ENCODE measurements around the gene SMIM35. TPM values are rescaled to one million over a fixed set of nuclear protein-coding genes. Genes with fewer than 3 reads are reported as not detected.
A peak's percentile ranks its signal among the peaks of the same experiment; 100 is the strongest.
"Not testable (repeated sequence)": the region's sequence is repeated elsewhere in the genome, so short reads cannot be mapped to it uniquely, and the experiment has no call there.

SMIM35 gene
- total RNA-seq, 2 experiments from 2014 or later = 3.2 to 4.0 TPM

- H3K27me3 Mint-ChIP-seq = no peaks in the 10 kb centered on the region
- H3K27ac Mint-ChIP-seq = no peak overlapping the region
- H3K4me1 Mint-ChIP-seq = peaks cover 66% of the 10 kb centered on the region
- no peak overlapping the region for H3K4me3 Mint-ChIP-seq
- no peaks in the 10 kb centered on the region for H3K9me3 Mint-ChIP-seq (ENCODE audit: low read depth)
- H3K36me3 Mint-ChIP-seq = peaks cover 51% of the 10 kb centered on the region
- DNase-seq (peak; percentile 39), ATAC-seq (no peak)
- CTCF ChIA-PET = interaction anchor here (27.0 to 39.2 kb wide), 2 partner anchors 34 to 73 kb away, joined by 346 to 459 read pairs; no protein-coding TSS in a partner anchor
Observed at GRCh38 chr11:117983163-117983475, 103.6 kb downstream of the SMIM35 start.

- no peaks in the 10 kb centered on the region for H3K9me3 Mint-ChIP-seq (ENCODE audit: low read depth)
- peaks cover 53% of the 10 kb centered on the region for H3K36me3 Mint-ChIP-seq
- ATAC-seq (no peak), DNase-seq (no peak)
- peaks cover 80% of the 10 kb centered on the region for H3K4me1 Mint-ChIP-seq
- H3K4me3 Mint-ChIP-seq = no peak overlapping the region
- H3K27ac Mint-ChIP-seq = peak overlapping the region; percentile 74
- CTCF ChIA-PET = interaction anchor here (0.7 to 39.2 kb wide), 6 partner anchors 10 to 164 kb away, joined by 3 to 459 read pairs (median 4); no protein-coding TSS in a partner anchor
- H3K27me3 Mint-ChIP-seq = no peaks in the 10 kb centered on the region
Observed at GRCh38 chr11:117980720-117981119, 106.0 kb downstream of the SMIM35 start.

GRCh38 chr11:117980280-117980679, 106.5 kb downstream of the SMIM35 start:
- Mint-ChIP-seq H3K4me1 (peaks cover 83% of the 10 kb centered on the region), H3K9me3 (ENCODE audit: low read depth) (no peaks in the 10 kb centered on the region), H3K27me3 (no peaks in the 10 kb centered on the region), H3K36me3 (peaks cover 53% of the 10 kb centered on the region), H3K4me3 (no peak overlapping the region), H3K27ac (peak overlapping the region; percentile 74)
- ATAC-seq (peak; percentile 13), DNase-seq (no peak)
- CTCF ChIA-PET = interaction anchor here (0.7 to 39.2 kb wide), 6 partner anchors 9 to 163 kb away, joined by 3 to 459 read pairs (median 4); no protein-coding TSS in a partner anchor

GRCh38 chr11:117979481-117980211, 107.1 kb downstream of the SMIM35 start:
- H3K4me1 Mint-ChIP-seq = peaks cover 80% of the 10 kb centered on the region
- ATAC-seq = peak; percentile 37
- DNase-seq = no peak
- peaks cover 47% of the 10 kb centered on the region for H3K36me3 Mint-ChIP-seq
- peak overlapping the region; percentile 74 for H3K27ac Mint-ChIP-seq
- no peak overlapping the region for H3K4me3 Mint-ChIP-seq
- H3K27me3 Mint-ChIP-seq = no peaks in the 10 kb centered on the region
- CTCF ChIA-PET = interaction anchor here (0.9 to 39.2 kb wide), 8 partner anchors 8 to 163 kb away, joined by 3 to 459 read pairs (median 4); no protein-coding TSS in a partner anchor
- H3K9me3 Mint-ChIP-seq (ENCODE audit: low read depth) = no peaks in the 10 kb centered on the region

GRCh38 chr11:117978991-117979390, 107.8 kb downstream of the SMIM35 start:
- H3K9me3 Mint-ChIP-seq (ENCODE audit: low read depth) = no peaks in the 10 kb centered on the region
- ATAC-seq (no peak), DNase-seq (no peak)
- no peaks in the 10 kb centered on the region for H3K27me3 Mint-ChIP-seq
- H3K4me1 Mint-ChIP-seq = peaks cover 79% of the 10 kb centered on the region
- CTCF ChIA-PET = interaction anchor here (0.9 to 39.2 kb wide), 6 partner anchors 9 to 75 kb away, joined by 3 to 459 read pairs (median 6); no protein-coding TSS in a partner anchor
- no peak overlapping the region for H3K4me3 Mint-ChIP-seq
- peak overlapping the region; percentile 74 for H3K27ac Mint-ChIP-seq
- peaks cover 42% of the 10 kb centered on the region for H3K36me3 Mint-ChIP-seq

GRCh38 chr11:117978291-117978910, 108.4 kb downstream of the SMIM35 start:
- not testable (repeated sequence) for H3K4me3 Mint-ChIP-seq; H3K27me3 Mint-ChIP-seq; H3K9me3 Mint-ChIP-seq (ENCODE audit: low read depth); DNase-seq; ATAC-seq
- CTCF ChIA-PET = interaction anchor here (0.9 to 39.2 kb wide), 6 partner anchors 9 to 75 kb away, joined by 3 to 459 read pairs (median 6); no protein-coding TSS in a partner anchor
- peak overlapping the region; percentile 69 for H3K27ac Mint-ChIP-seq
- peaks cover 36% of the 10 kb centered on the region for H3K36me3 Mint-ChIP-seq
- peaks cover 77% of the 10 kb centered on the region for H3K4me1 Mint-ChIP-seq

- H3K4me1 Mint-ChIP-seq = peaks cover 77% of the 10 kb centered on the region
- not testable (repeated sequence) for DNase-seq; H3K9me3 Mint-ChIP-seq (ENCODE audit: low read depth); H3K27me3 Mint-ChIP-seq; ATAC-seq
- CTCF ChIA-PET = interaction anchor here (1.5 to 39.2 kb wide), 3 partner anchors 29 to 76 kb away, joined by 3 to 459 read pairs (median 11); no protein-coding TSS in a partner anchor
- H3K36me3 Mint-ChIP-seq = peaks cover 33% of the 10 kb centered on the region
- H3K27ac Mint-ChIP-seq = peak overlapping the region; percentile 69
- H3K4me3 Mint-ChIP-seq = peak overlapping the region; percentile 40
Observed at GRCh38 chr11:117977612-117978264, 109.0 kb downstream of the SMIM35 start.

- Mint-ChIP-seq H3K4me1 (peaks cover 81% of the 10 kb centered on the region), H3K9me3 (ENCODE audit: low read depth) (no peaks in the 10 kb centered on the region), H3K27ac (peak overlapping the region; percentile 71), H3K4me3 (no peak overlapping the region), H3K27me3 (no peaks in the 10 kb centered on the region), H3K36me3 (peaks cover 34% of the 10 kb centered on the region)
- DNase-seq (no peak), ATAC-seq (no peak)
- CTCF ChIA-PET = interaction anchor here (1.5 to 39.2 kb wide), 3 partner anchors 10 to 28 kb away, joined by 3 to 459 read pairs (median 32); partner anchors contain the start of gene IL10RA
Observed at GRCh38 chr11:117977029-117977428, 109.7 kb downstream of the SMIM35 start.

GRCh38 chr11:117976445-117976844, 110.3 kb downstream of the SMIM35 start:
- CTCF ChIA-PET = interaction anchor here (1.5 to 39.2 kb wide), 3 partner anchors 10 to 28 kb away, joined by 3 to 459 read pairs (median 32); partner anchors contain the start of gene IL10RA
- H3K9me3 Mint-ChIP-seq (ENCODE audit: low read depth) = no peaks in the 10 kb centered on the region
- H3K4me1 Mint-ChIP-seq = peaks cover 80% of the 10 kb centered on the region
- peaks cover 30% of the 10 kb centered on the region for H3K36me3 Mint-ChIP-seq
- DNase-seq = no peak
- ATAC-seq = no peak
- H3K4me3 Mint-ChIP-seq = no peak overlapping the region
- peak overlapping the region; percentile 71 for H3K27ac Mint-ChIP-seq
- no peaks in the 10 kb centered on the region for H3K27me3 Mint-ChIP-seq

GRCh38 chr11:117973503-117973860, 113.3 kb downstream of the SMIM35 start:
- Mint-ChIP-seq H3K36me3 (peaks cover 24% of the 10 kb centered on the region), H3K4me3 (no peak overlapping the region), H3K27ac (peak overlapping the region; percentile 12), H3K27me3 (no peaks in the 10 kb centered on the region), H3K9me3 (ENCODE audit: low read depth) (no peaks in the 10 kb centered on the region), H3K4me1 (peaks cover 86% of the 10 kb centered on the region)
- CTCF ChIA-PET = interaction anchor here (1.4 to 39.2 kb wide), 4 partner anchors 7 to 80 kb away, joined by 5 to 459 read pairs (median 19); partner anchors contain the start of gene IL10RA
- DNase-seq = no peak
- no peak for ATAC-seq

GRCh38 chr11:117972629-117973502, 113.9 kb downstream of the SMIM35 start:
- CTCF ChIA-PET = interaction anchor here (2.8 to 39.2 kb wide), 3 partner anchors 14 to 81 kb away, joined by 6 to 459 read pairs (median 32); partner anchors contain the start of gene IL10RA
- H3K4me1 Mint-ChIP-seq = peaks cover 85% of the 10 kb centered on the region
- no peak overlapping the region for H3K4me3 Mint-ChIP-seq
- H3K9me3 Mint-ChIP-seq (ENCODE audit: low read depth) = no peaks in the 10 kb centered on the region
- DNase-seq (no peak), ATAC-seq (no peak)
- H3K36me3 Mint-ChIP-seq = peaks cover 22% of the 10 kb centered on the region
- H3K27ac Mint-ChIP-seq = peak overlapping the region; percentile 12
- no peaks in the 10 kb centered on the region for H3K27me3 Mint-ChIP-seq

GRCh38 chr11:117972044-117972443, 114.7 kb downstream of the SMIM35 start:
- no peaks in the 10 kb centered on the region for H3K27me3 Mint-ChIP-seq
- DNase-seq = no peak
- H3K36me3 Mint-ChIP-seq = peaks cover 15% of the 10 kb centered on the region
- no peak for ATAC-seq
- H3K4me1 Mint-ChIP-seq = peaks cover 78% of the 10 kb centered on the region
- no peaks in the 10 kb centered on the region for H3K9me3 Mint-ChIP-seq (ENCODE audit: low read depth)
- CTCF ChIA-PET = interaction anchor here (1.4 to 39.2 kb wide), 3 partner anchors 8 to 23 kb away, joined by 4 to 459 read pairs (median 32); partner anchors contain the start of gene IL10RA
- no peak overlapping the region for H3K27ac Mint-ChIP-seq
- no peak overlapping the region for H3K4me3 Mint-ChIP-seq
